Measurements from ENCODE around the gene UNC13D.
"Not testable (repeated sequence)": the region's sequence is repeated elsewhere in the genome, so short reads cannot be mapped to it uniquely, and the experiment has no call there.

Gene UNC13D

GRCh38 chr17:75843577-75844529 lies at the start of gene UNC13D:
Gene UNC13D (minus strand): TSS chr17:75844404. CDS start chr17:75844337, 67 bp downstream.
- DNase-seq (ENCODE audit: low read depth): no peak

- no peak for DNase-seq (ENCODE audit: low read depth)
Observed at GRCh38 chr17:75893305-75894048, 49.3 kb upstream of the UNC13D start.

GRCh38 chr17:75892556-75893224 lies 48.5 kb upstream of the UNC13D start:
- no peak for DNase-seq (ENCODE audit: low read depth)

GRCh38 chr17:75891605-75892555 lies 47.7 kb upstream of the UNC13D start:
- DNase-seq (ENCODE audit: low read depth): no peak

- DNase-seq (ENCODE audit: low read depth): no peak
Observed at GRCh38 chr17:75891022-75891604, 46.9 kb upstream of the UNC13D start.

- no peak for DNase-seq (ENCODE audit: low read depth)
Observed at GRCh38 chr17:75889454-75889853, 45.2 kb upstream of the UNC13D start.

- DNase-seq (ENCODE audit: low read depth): no peak
Observed at GRCh38 chr17:75888484-75888883, 44.3 kb upstream of the UNC13D start.

- DNase-seq (ENCODE audit: low read depth): not testable (repeated sequence)
Observed at GRCh38 chr17:75885860-75886259, 41.7 kb upstream of the UNC13D start.

- no peak for DNase-seq (ENCODE audit: low read depth)
Observed at GRCh38 chr17:75885431-75885830, 41.2 kb upstream of the UNC13D start.

GRCh38 chr17:75881678-75882454 lies 37.7 kb upstream of the UNC13D start:
- no peak for DNase-seq (ENCODE audit: low read depth)

- no peak for DNase-seq (ENCODE audit: low read depth)
Observed at GRCh38 chr17:75880266-75880665, 36.1 kb upstream of the UNC13D start.

- no peak for DNase-seq (ENCODE audit: low read depth)
Observed at GRCh38 chr17:75878174-75878998, 34.2 kb upstream of the UNC13D start, which contains the start of gene TRIM47. Gene TRIM47 (minus strand): TSS chr17:75878581. CDS start chr17:75878548, 33 bp downstream.

- peak; percentile 49 for DNase-seq (ENCODE audit: low read depth)
Observed at GRCh38 chr17:75877752-75878173, 33.6 kb upstream of the UNC13D start.

- no peak for DNase-seq (ENCODE audit: low read depth)
Observed at GRCh38 chr17:75876938-75877751, 32.9 kb upstream of the UNC13D start.

- peak; percentile 64 for DNase-seq (ENCODE audit: low read depth)
Observed at GRCh38 chr17:75876190-75876937, 32.2 kb upstream of the UNC13D start.

GRCh38 chr17:75875940-75876189 lies 31.7 kb upstream of the UNC13D start:
- DNase-seq (ENCODE audit: low read depth): no peak

- DNase-seq (ENCODE audit: low read depth): no peak
Observed at GRCh38 chr17:75875182-75875939, 31.2 kb upstream of the UNC13D start.
